Measurements from ENCODE around the gene SUSD1.
A peak's percentile ranks its signal among the peaks of the same experiment; 100 is the strongest.

Gene SUSD1

DNA sequence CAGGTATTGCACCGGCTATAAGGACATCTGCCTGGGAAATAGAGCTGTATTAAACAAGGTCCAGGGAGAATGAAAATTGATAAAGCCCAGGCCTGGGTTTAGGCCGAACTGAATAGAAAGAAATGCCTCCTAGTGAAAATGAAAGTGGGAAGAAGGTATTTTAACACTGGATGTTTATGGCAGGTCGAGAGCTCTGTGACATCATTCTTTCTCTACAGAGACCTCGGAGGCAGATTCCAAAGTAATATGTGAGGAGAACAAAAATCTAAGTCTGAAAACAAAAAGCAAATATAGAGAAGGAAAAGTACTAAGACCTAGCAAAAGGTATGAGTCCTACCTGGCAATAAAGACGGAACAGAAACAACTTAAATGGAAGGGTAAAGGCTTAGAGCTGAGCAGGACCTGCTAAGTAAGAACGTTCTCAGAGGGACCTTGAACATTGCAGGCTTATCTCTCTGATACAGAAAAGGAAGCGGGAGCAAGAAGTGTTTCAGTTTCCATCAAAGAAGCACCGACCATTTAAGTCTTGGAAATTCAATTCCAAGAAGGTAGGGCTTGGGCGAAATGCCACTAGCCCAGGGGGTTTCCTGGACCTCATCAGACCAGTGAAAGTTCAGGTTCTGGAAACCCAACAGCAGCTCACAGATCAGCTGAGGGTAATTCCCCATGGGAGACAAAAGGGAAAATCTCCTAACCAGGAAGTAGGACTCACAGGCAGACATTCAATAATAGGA, 80.0 kb downstream of the SUSD1 start:
- 88% methylated on average over 9 of the region's 9 CpGs for WGBS
- H3K27me3 ChIP-seq (ENCODE audit: insufficient read depth, low read length) = no peaks in the 10 kb centered on the region
- peaks cover 3% of the 10 kb centered on the region; the same call in 1 of the 2 replicates for H3K36me3 ChIP-seq (ENCODE audit: insufficient read depth, low read length)
- H3K9ac ChIP-seq (ENCODE audit: low read depth, low read length) = no peak overlapping the region
- H3K4me1 ChIP-seq (ENCODE audit: insufficient read depth, low read length) = peaks cover 23% of the 10 kb centered on the region
- no peak overlapping the region for H3K4me3 ChIP-seq (ENCODE audit: low read length)
- no peaks in the 10 kb centered on the region for H3K9me3 ChIP-seq (ENCODE audit: insufficient read depth, low read depth, low read length)
- no peak overlapping the region for H3K27ac ChIP-seq (ENCODE audit: low read depth, low read length)

DNA sequence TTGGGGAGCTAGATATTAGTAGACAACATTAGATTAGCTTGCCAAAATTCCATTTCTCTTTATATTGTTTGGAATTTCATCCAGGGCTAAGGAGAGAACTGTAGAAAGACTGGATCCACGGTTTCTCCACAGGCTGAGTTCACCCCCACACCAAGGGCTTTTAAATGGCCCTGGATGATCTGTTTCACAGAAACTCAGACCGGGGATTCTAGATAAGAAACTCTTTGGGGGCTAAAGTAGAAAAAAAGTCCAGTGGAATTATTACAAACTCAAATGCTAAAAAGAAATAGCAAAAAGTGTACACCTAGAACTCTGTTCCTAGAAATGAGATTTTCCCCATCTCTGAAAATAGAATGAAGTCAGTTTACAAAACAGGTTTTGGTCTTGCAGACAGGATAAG, 80.9 kb downstream of the SUSD1 start:
- no peaks in the 10 kb centered on the region for H3K27me3 ChIP-seq (ENCODE audit: insufficient read depth, low read length)
- no peak overlapping the region for H3K9ac ChIP-seq (ENCODE audit: low read depth, low read length)
- no peak overlapping the region for H3K4me3 ChIP-seq (ENCODE audit: low read length)
- H3K4me1 ChIP-seq (ENCODE audit: insufficient read depth, low read length) = peaks cover 23% of the 10 kb centered on the region
- peaks cover 3% of the 10 kb centered on the region; the same call in 1 of the 2 replicates for H3K36me3 ChIP-seq (ENCODE audit: insufficient read depth, low read length)
- 50% methylated on average over 2 of the region's 2 CpGs for WGBS
- no peaks in the 10 kb centered on the region for H3K9me3 ChIP-seq (ENCODE audit: insufficient read depth, low read depth, low read length)
- no peak overlapping the region for H3K27ac ChIP-seq (ENCODE audit: low read depth, low read length)

DNA sequence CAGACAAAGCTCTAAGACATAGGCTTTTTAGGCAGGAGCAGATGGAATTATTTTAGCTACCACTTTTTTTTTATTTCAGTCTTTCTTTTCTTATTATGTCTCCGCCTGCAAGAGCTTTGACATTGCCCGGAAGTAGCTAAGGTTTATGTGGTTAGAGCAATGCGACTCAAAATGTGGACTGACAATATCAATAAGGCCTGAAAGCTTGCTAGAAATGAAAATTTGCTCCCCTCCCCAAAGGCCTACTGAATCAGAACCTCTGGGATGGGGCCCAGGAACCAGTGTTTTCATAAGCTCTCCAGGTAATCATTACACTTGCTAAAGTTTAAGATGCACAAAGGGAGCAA, 81.3 kb downstream of the SUSD1 start:
- Histone ChIP-seq H3K9me3 (ENCODE audit: insufficient read depth, low read depth, low read length) (no peaks in the 10 kb centered on the region), H3K36me3 (ENCODE audit: insufficient read depth, low read length) (peaks cover 3% of the 10 kb centered on the region; the same call in 1 of the 2 replicates), H3K27ac (ENCODE audit: low read depth, low read length) (no peak overlapping the region), H3K9ac (ENCODE audit: low read depth, low read length) (no peak overlapping the region), H3K4me3 (ENCODE audit: low read length) (no peak overlapping the region), H3K4me1 (ENCODE audit: insufficient read depth, low read length) (peaks cover 19% of the 10 kb centered on the region), H3K27me3 (ENCODE audit: insufficient read depth, low read length) (no peaks in the 10 kb centered on the region)
- 60% methylated on average over 3 of the region's 3 CpGs for WGBS

DNA sequence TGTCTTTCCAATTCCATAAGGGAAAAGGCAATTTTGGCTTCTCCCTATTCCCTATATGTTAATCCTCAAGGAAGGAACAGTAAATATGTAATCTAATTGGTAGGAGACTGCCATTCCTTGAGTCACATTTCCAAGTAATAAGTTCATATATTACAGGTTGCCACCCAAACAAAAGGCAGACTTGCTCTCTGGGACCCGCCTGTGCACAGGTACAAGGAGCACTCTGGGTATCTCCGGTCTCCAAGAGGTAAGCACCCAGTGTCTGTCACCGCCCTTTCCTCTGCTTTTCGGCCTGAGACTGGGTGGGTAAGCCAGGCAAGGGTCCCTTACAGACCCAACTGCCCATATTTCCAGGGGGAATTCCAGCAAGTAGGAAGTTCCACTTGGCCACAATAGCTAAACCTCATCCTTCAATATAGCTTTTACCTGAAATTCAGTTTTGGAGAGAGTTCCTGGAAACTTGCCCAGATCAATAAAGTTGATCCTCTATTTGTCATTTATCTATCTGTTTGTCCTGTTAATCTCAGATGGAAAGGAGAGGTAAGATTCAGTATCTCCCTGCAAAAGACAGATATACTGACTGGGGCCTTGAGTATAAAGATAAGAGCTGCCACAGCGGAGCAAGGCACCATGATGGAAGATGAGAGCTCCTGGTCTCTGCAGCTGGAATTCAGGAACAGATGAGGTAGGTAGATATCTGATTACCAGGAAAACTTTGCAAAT, 81.8 kb downstream of the SUSD1 start:
- H3K4me3 ChIP-seq (ENCODE audit: low read length) = no peak overlapping the region
- H3K27ac ChIP-seq (ENCODE audit: low read depth, low read length) = no peak overlapping the region
- H3K36me3 ChIP-seq (ENCODE audit: insufficient read depth, low read length) = peaks cover 3% of the 10 kb centered on the region; the same call in 1 of the 2 replicates
- 94% methylated on average over 5 of the region's 5 CpGs for WGBS
- H3K4me1 ChIP-seq (ENCODE audit: insufficient read depth, low read length) = peaks cover 16% of the 10 kb centered on the region
- no peak overlapping the region for H3K9ac ChIP-seq (ENCODE audit: low read depth, low read length)
- no peaks in the 10 kb centered on the region for H3K27me3 ChIP-seq (ENCODE audit: insufficient read depth, low read length)
- no peaks in the 10 kb centered on the region for H3K9me3 ChIP-seq (ENCODE audit: insufficient read depth, low read depth, low read length)

DNA sequence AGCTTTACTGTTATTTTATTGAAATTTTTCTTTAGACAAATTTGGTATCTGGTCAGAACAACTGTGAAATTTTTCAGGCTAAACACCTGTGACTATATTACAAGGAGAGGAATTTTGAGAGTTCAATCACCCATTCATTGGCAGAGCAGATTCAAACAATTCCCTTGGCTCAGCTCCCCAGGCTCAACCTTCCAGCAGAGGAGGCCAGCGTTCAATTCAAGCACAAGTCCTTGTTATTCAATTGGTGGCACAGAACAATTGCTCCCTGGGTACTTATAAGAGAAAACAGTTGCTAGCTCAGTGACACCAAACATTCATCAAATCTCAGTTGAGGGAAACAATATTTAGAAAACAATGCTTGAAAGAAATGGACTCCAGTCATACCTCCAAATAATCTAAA, 83.3 kb downstream of the SUSD1 start:
- peaks cover 13% of the 10 kb centered on the region for H3K4me1 ChIP-seq (ENCODE audit: insufficient read depth, low read length)
- H3K9ac ChIP-seq (ENCODE audit: low read depth, low read length) = no peak overlapping the region
- peak overlapping the region; percentile 22; the same call in 1 of the 2 replicates for H3K27ac ChIP-seq (ENCODE audit: low read depth, low read length)
- no peaks in the 10 kb centered on the region for H3K27me3 ChIP-seq (ENCODE audit: insufficient read depth, low read length)
- H3K9me3 ChIP-seq (ENCODE audit: insufficient read depth, low read depth, low read length) = no peaks in the 10 kb centered on the region
- H3K4me3 ChIP-seq (ENCODE audit: low read length) = no peak overlapping the region
- WGBS = 4% methylated on average over 1 of the region's 1 CpG
- H3K36me3 ChIP-seq (ENCODE audit: insufficient read depth, low read length) = peaks cover 3% of the 10 kb centered on the region; the same call in 1 of the 2 replicates

DNA sequence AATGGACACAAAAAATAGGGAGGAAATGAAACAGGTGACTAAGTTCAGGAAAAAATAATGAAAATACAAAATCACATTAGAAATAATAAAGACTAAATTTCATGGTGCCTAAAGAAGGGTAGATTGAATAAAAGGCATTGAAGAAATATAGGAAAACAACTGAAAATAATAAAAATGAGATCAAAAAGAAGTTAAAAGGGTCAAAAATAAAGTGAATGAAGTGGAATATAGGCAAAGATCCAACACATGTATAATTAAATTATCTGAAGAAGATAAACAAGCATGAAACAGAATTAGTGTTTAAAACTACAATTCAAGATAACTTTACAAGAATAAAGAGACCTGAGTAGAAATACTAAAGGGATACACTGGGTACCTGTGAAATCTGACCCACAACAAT, 87.6 kb downstream of the SUSD1 start:
- H3K27me3 ChIP-seq (ENCODE audit: insufficient read depth, low read length) = no peaks in the 10 kb centered on the region
- H3K9me3 ChIP-seq (ENCODE audit: insufficient read depth, low read depth, low read length) = no peaks in the 10 kb centered on the region
- no peaks in the 10 kb centered on the region for H3K36me3 ChIP-seq (ENCODE audit: insufficient read depth, low read length)
- H3K27ac ChIP-seq (ENCODE audit: low read depth, low read length) = no peak overlapping the region
- no peak overlapping the region for H3K4me3 ChIP-seq (ENCODE audit: low read length)
- peaks cover 10% of the 10 kb centered on the region for H3K4me1 ChIP-seq (ENCODE audit: insufficient read depth, low read length)
- H3K9ac ChIP-seq (ENCODE audit: low read depth, low read length) = no peak overlapping the region

GRCh38 chr9:112086627-112087026, 88.5 kb downstream of the SUSD1 start:
- Histone ChIP-seq H3K27ac (ENCODE audit: low read depth, low read length) (no peak overlapping the region), H3K9me3 (ENCODE audit: insufficient read depth, low read depth, low read length) (no peaks in the 10 kb centered on the region), H3K27me3 (ENCODE audit: insufficient read depth, low read length) (no peaks in the 10 kb centered on the region), H3K36me3 (ENCODE audit: insufficient read depth, low read length) (no peaks in the 10 kb centered on the region), H3K4me1 (ENCODE audit: insufficient read depth, low read length) (peaks cover 3% of the 10 kb centered on the region; the same call in 1 of the 2 replicates), H3K9ac (ENCODE audit: low read depth, low read length) (no peak overlapping the region), H3K4me3 (ENCODE audit: low read length) (no peak overlapping the region)
- 55% methylated on average over 2 of the region's 2 CpGs for WGBS

GRCh38 chr9:112084907-112085306, 90.2 kb downstream of the SUSD1 start:
- H3K36me3 ChIP-seq (ENCODE audit: insufficient read depth, low read length) = no peaks in the 10 kb centered on the region
- no peak overlapping the region for H3K4me3 ChIP-seq (ENCODE audit: low read length)
- no peaks in the 10 kb centered on the region for H3K9me3 ChIP-seq (ENCODE audit: insufficient read depth, low read depth, low read length)
- no peaks in the 10 kb centered on the region for H3K27me3 ChIP-seq (ENCODE audit: insufficient read depth, low read length)
- H3K27ac ChIP-seq (ENCODE audit: low read depth, low read length) = no peak overlapping the region
- WGBS = 66% methylated on average over 2 of the region's 2 CpGs
- no peaks in the 10 kb centered on the region for H3K4me1 ChIP-seq (ENCODE audit: insufficient read depth, low read length)
- no peak overlapping the region for H3K9ac ChIP-seq (ENCODE audit: low read depth, low read length)

DNA sequence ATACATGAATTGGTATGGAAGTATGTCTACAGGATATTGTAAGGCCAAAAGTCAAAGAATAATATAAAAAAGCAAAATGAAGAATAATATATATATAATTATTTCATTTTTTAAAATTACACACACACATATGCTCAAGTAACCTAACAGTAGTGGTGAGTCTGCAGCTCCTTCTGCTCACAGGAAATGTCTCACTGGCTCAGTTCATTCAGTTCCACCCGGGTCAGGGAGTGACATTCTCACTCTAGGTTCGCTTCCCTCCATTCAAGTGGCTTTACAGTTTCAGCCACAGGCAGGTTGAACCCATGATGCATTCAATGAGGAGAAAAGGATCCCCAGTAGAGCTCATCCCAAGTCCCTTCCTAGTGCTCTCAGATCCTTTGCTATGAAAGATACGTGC, 90.8 kb downstream of the SUSD1 start:
- no peaks in the 10 kb centered on the region for H3K9me3 ChIP-seq (ENCODE audit: insufficient read depth, low read depth, low read length)
- no peaks in the 10 kb centered on the region for H3K27me3 ChIP-seq (ENCODE audit: insufficient read depth, low read length)
- H3K9ac ChIP-seq (ENCODE audit: low read depth, low read length) = no peak overlapping the region
- H3K36me3 ChIP-seq (ENCODE audit: insufficient read depth, low read length) = no peaks in the 10 kb centered on the region
- no peak overlapping the region for H3K27ac ChIP-seq (ENCODE audit: low read depth, low read length)
- H3K4me1 ChIP-seq (ENCODE audit: insufficient read depth, low read length) = no peaks in the 10 kb centered on the region
- H3K4me3 ChIP-seq (ENCODE audit: low read length) = no peak overlapping the region
- 89% methylated on average over 3 of the region's 3 CpGs for WGBS

DNA sequence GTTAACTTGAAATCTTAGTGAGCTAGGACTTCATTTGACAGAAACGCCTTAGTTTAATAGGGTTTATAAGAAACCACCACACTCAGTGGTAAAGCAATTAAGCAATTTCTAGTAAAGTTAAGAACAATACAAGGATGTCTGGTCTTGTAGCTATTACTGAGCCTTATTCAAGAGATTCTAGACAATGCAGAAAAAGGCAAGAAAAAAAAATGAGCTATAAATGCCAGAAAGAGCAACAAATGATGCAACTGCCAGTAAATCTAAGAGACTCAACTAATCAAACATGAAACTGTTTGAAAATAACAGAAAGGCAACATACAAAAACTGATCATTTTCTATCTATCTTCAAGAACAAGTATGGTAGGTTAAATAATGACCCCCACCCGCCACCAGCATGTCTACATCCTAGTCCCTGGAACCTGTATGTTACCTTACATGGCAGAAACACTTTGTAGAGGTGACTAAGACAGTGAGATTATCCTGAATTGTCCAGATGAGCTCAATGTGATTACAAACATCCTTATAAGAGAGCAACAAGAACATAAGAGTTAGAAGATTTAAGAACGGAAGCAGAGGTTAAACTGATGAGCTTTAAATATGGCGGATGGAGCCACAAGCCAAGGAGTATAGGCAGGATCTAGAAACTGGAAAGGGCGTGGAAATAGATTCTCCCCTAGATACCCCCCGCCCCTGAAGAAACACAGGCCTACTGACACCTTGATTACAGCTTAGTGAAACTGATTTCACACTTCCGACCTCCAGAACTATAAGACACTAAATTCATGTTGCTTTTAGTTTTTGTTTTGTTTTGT, 93.0 kb downstream of the SUSD1 start:
- no peak overlapping the region for H3K4me3 ChIP-seq (ENCODE audit: low read length)
- WGBS = 85% methylated on average over 6 of the region's 7 CpGs
- H3K36me3 ChIP-seq (ENCODE audit: insufficient read depth, low read length) = no peaks in the 10 kb centered on the region
- no peaks in the 10 kb centered on the region for H3K9me3 ChIP-seq (ENCODE audit: insufficient read depth, low read depth, low read length)
- H3K9ac ChIP-seq (ENCODE audit: low read depth, low read length) = no peak overlapping the region
- H3K27me3 ChIP-seq (ENCODE audit: insufficient read depth, low read length) = no peaks in the 10 kb centered on the region
- H3K4me1 ChIP-seq (ENCODE audit: insufficient read depth, low read length) = no peaks in the 10 kb centered on the region
- H3K27ac ChIP-seq (ENCODE audit: low read depth, low read length) = no peak overlapping the region

Measured in HUES64 (cell line).